Activated T-cell treated with anti-CD3 and anti-CD28 coated beads for 4 hours (primary cell): ENCODE results near the gene CORO1A.
A peak's percentile ranks its signal among the peaks of the same experiment; 100 is the strongest.
"Not testable (repeated sequence)": the region's sequence is repeated elsewhere in the genome, so short reads cannot be mapped to it uniquely, and the experiment has no call there.

ENCODE experiments used
- DNase-seq: peaks from one replicate; pipeline ENCODE4 v3.0.0-alpha.2; 2020

Gene CORO1A

GRCh38 chr16:30183233-30184095 is at the start of gene CORO1A:
Gene CORO1A, plus strand, starts transcription at chr16:30183602. Its CDS starts 1,608 bp downstream, at chr16:30185210.
- peak; percentile 59 for DNase-seq

- DNase-seq, result no peak
Observed at GRCh38 chr16:30136971-30137605, 46.3 kb upstream of the CORO1A start.

- no peak for DNase-seq
Observed at GRCh38 chr16:30137897-30138296, 45.5 kb upstream of the CORO1A start.

DNA sequence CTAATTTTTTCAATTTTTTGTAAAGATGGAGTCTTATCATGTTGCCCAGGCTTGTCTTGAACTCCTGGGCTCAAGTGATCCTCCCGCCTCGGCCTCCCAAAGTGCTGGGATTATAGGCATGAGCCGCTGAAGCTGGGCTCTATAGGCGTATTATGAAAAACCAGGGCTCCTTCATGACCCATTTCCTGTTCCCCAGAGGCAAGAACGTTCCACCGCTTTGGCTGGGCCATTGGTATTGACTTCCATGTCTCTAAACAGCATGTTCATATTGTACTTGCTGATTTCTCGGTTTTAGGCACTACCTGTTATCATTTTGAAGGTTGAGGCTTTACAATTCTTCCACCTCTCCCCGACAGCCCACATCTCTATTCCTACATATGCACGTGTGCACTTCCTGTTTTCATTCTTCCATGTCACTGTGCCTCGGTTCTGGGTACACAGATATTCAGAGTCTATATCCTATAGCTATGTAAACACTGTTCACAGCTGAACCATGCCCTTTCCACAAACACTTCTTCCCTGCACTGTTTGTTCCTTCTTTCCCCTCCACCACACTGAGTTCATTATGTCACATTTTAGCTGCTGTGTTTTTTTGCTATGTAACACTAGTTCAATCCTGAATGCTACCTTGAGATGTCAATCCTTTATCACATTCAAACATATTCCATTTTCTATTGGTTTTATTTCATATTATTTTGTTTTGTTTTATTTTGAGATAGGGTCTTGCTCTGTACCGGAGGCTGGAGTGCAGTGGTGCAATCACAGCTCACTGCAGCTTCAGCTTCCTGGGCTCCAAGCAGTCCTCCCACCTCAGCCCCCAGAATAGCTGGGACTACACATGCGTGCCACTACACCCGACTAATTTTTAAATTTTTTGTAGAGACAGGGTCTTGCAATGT is 43.6 kb upstream of the CORO1A start:
- no peak for DNase-seq

DNA sequence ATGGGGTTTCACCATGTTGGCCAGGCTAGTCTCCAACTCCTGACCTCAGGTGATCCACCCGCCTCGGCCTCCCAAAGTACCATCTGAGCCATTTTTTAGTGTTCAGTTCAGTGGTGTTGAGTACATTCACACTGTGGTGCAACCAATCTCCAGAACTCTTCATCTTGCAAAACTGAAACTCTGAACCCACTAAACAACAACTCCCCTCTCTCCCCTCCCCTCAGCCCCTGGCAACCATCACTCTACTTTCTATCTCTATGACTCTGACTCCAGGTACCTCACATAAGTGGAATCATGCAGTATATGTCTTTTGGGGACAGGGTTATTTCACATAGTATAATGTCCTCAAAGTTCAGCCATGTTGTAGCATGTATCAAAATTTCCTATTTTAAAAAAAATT is 41.7 kb upstream of the CORO1A start:
- no peak for DNase-seq

DNA sequence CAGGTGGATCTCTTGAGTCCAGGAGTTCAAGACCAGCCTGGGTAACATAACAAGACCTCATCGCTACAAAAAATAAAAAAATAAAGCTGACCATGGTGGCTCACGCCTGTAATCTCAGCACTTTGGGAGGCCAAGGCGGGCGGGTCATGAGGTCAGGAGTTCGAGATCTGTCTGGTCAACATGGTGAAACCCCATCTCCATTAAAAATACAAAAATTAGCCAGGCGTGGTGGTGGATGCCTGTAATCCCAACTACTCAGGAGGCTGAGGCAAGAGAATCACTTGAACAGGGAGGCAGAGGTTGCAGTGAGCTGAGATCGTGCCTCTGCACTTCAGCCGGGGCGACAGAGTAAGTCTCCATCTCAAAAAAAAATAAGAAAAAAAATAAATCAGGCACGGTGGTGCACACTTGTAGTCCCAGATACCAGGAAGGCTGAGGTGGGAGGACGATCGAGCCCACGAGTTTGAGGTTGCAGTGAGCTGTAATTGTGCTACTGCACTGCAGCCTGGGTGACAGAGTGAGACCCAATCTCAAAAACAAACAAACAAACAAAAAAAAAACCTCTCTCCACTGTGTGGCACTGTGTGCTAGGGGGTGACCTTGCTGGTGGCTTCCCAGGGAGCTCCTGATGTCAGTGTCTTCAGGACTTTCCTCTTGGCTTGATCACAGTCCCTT is 40.6 kb upstream of the CORO1A start:
- no peak for DNase-seq

GRCh38 chr16:30143347-30143702 is 40.1 kb upstream of the CORO1A start:
- no peak for DNase-seq

- DNase-seq, result no peak
Observed at GRCh38 chr16:30144017-30144416, 39.4 kb upstream of the CORO1A start.

DNA sequence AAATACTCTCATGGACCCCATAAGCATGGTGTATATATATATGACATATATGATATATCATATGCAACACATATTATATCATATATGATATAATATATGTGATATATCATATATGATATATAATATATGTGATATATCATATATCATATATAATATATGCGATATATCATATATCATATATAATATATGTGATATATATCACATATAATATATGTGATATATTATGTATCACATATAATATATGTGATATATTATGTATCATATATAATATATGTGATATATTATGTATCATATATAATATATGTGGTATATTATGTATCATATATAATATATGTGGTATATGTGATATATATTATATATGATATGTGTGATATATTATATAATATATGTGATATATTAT is 38.5 kb upstream of the CORO1A start:
- no peak for DNase-seq

GRCh38 chr16:30145657-30146056 is 37.7 kb upstream of the CORO1A start:
- DNase-seq, result no peak

DNA sequence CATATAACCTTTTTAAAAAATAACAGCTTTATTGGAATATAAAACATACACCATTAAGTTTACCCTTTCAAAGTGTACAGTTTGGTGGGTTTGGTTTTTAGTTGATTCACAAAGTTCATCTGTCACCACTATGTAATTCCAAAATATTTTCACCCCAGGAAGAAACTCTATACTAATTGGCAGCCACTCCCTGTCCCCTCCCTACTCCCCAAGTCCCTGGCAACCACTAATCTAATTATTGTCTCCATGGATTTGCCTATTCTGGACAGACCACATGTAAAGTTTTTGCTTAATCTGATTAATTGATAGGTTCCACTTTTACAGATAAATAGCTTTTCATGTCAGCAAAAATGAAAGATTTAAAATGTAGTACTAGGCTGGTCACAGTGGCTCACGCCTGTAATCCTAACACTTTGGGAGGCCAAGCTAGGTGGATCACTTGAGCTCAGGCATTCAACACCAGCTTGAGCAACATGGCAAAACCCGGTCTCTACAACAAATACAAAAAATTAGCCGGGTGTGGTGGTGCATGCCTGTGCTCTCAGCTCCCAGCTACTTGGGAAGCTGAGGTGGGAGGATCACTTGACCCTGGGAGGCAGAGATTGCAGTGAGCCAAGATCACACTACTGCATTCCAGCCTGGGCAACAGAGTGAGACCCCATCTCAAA is 35.4 kb upstream of the CORO1A start:
- no peak for DNase-seq

- no peak for DNase-seq
Observed at GRCh38 chr16:30149250-30149930, 34.0 kb upstream of the CORO1A start.

DNA sequence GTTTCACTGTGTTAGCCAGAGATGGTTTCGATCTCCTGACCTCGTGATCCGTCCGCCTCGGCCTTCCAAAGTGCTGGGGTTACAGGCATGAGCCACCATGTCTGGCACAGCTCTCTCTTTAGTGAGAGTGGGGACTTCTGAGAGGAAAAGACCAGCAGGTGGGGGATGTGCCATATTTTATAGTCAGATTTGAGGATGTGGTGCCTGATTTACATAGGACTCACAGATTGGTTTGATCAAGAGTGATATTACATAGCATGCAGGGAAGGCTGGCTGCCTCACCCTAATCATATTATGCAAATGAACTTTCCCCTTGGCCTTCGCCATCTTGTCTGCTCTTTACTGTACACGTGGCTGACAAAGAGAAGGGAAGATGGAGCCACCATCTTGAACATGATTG is 32.3 kb upstream of the CORO1A start:
- DNase-seq, result no peak

DNA sequence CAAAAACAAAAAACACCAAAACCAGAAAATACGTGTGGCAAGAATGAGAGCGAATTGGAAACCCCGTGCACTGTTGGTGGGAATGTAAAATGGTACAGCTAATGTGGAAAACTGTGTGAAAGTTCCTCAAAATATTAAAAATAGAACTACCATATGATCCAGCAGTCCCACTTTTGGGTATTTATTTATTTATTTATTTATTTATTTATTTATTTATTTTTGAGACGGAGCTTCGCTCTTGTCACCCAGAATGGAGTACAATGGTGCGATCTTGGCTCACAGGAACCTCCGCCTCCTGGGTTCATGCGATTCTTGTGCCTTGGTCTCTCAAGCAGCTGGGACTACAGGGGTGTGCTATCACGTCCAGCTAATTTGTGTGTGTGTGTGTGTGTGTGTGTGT is 30.9 kb upstream of the CORO1A start:
- no peak for DNase-seq

DNA sequence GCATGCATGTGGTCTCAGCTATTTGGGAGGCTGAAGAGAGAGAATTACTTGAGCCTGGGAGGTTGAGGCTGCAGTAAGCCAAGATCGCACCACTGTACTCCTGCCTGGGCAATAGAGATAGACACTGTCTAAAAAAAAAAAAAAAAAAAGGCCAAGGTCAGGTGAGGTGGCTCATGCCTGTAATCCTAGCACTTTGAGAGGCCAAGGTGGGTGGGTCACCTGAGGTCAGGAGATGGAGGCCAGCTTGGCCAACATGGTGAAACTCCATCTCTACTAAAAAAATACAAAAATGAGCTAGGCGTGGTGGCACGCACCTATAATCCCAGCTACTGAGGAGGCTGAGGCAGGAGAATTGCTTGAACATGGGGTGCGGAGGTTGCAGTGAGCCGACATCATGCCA is 28.2 kb upstream of the CORO1A start:
- DNase-seq, result no peak

DNA sequence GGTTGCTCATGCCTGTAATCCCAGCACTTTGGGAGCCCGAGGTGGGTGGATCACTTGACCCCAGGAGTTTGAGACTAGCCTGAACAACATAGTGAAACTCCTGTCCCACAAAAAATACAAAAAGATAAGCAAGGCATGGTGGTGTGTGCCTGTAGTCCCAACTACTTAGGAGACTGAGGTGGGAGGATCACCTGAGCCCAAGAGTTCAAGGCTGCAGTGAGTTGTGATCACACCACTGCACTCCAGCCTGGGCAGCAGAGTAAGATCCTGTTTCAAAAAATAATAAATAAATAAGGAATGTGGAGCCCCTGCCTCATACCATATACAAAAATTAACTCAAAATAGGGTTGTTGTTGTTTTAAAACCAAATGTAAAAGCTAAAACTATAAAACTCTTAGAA is 26.2 kb upstream of the CORO1A start:
- no peak for DNase-seq

- no peak for DNase-seq
Observed at GRCh38 chr16:30163538-30163937, 19.9 kb upstream of the CORO1A start.

- DNase-seq, result no peak
Observed at GRCh38 chr16:30166202-30166902, 17.1 kb upstream of the CORO1A start.

DNA sequence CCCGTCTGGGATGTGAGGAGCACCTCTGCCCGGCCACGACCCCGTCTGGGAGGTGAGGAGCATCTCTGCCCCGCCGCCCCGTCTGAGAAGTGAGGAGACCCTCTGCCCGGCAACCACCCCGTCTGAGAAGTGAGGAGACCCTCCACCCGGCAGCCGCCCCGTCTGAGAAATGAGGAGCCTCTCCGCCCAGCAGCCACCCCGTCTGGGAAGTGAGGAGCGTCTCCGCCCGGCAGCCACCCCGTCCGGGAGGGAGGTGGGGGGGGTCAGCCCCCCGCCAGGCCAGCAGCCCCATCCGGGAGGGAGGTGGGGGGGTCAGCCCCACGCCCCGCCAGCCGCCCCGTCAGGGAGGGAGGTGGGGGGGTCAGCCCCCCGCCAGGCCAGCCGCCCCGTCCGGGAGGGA is 14.7 kb upstream of the CORO1A start:
- not testable (repeated sequence) for DNase-seq

GRCh38 chr16:30169416-30169815 is 14.0 kb upstream of the CORO1A start:
- not testable (repeated sequence) for DNase-seq

DNA sequence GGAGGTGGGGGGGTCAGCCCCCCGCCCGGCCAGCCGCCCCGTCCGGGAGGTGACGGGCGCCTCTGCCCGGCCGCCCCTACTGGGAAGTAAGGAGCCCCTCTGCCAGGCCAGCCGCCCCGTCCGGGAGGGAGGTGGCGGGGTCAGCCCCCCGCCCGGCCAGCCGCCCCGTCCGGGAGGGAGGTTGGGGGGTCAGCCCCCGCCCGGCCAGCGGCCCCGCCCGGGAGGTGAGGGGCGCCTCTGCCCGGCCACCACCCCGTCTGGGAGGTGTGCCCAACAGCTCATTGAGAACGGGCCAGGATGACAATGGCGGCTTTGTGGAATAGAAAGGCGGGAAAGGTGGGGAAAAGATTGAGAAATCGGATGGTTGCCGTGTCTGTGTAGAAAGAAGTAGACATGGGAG is 13.3 kb upstream of the CORO1A start:
- not testable (repeated sequence) for DNase-seq
